CD4-positive, alpha-beta T cell treated with Interleukin-12 subunit alpha and Interleukin-12 subunit beta, for 1 hour (primary cell): Measurements from ENCODE around the gene ACLY.

ENCODE experiments used
- DNase-seq: peaks from one replicate; pipeline ENCODE4 v3.0.0-alpha.2; 2020

ACLY gene

DNA sequence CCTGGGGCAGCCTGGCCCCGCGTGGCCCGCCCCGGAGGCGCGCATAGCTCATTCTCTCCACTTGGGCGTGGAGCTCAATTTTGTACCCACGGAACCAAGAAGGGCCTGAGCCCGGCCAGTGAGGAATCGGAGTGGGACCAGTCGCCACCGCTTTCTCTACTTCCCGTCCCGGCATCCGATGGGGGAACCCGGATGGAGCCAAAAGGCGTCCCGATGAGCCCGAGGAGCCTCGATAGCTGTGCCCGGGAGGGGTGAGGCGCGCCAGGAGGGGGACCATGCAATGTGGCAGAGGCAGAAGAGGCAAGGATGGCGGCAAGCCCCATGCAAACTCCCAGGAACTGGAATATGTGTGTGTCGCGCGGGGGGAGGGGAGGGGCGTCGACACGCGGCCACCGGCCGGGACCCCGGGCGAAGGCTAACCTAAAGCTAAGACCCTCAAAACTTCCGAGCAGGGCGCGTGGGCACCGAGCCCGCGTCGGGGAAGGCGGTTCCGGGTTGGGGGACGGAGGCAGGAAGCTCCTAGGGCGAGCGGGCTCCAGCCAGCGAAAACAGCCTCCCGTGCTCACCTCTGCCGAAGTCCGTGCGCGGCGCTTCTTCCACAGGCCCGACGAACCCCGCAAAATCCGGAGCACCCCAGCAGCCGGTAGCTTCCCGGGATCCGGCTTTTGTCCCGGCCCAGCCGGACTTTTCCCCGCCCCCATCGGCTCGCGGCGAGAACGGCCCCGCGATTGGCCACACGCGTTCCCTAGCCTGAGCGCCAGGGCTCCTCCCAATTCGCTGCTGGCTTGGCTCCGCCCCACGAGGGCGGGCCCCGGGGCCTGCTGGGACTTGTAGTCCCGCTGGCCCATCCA, at the start of gene ACLY:
Gene ACLY (minus strand): TSS at position 638 of the 851 bp plus-strand sequence. CDS start 5,078 bp downstream, outside the sequence.
- DNase-seq = peak; percentile 96

- no peak for DNase-seq
Observed at GRCh38 chr17:41967921-41968578, 49.3 kb upstream of the ACLY start.

DNA sequence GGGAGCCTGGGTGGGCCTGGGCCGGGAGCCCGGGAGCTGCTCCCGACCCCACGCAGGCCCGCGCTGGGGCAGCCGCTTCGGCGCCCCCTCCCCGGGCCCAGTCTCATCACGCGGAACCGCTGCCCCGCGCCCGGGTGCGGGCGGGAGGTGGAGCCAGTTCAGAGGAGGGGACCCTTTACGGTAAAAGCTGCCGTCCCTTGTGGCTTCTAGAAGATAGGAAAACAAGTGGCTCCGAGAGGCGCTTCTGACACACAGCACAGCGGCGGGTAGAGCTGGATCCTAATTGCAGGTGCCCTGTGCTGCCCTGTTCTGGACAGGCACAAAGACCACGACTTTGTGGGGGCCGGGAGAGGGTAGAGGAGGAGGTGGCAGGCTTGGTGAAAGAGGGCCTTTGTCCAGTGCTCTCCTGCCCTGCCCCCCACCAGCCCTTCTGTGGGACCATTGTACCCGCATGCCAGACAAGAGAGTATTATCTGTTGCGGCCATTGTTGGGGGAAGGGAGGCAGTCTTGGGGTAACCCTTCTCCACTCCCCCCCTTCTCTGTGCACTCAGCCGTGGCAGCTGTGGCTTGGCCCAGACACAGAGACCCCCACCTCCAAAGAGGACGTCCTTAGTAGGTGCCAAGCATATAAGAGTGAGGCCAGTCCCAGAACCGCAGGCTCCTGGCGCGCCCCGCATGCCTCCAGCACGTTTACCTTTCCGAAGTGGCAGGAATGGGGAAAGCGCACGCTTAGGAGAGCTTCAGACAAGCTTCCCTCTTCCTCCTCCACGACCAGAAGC, 48.6 kb upstream of the ACLY start:
- DNase-seq = peak; percentile 41

DNA sequence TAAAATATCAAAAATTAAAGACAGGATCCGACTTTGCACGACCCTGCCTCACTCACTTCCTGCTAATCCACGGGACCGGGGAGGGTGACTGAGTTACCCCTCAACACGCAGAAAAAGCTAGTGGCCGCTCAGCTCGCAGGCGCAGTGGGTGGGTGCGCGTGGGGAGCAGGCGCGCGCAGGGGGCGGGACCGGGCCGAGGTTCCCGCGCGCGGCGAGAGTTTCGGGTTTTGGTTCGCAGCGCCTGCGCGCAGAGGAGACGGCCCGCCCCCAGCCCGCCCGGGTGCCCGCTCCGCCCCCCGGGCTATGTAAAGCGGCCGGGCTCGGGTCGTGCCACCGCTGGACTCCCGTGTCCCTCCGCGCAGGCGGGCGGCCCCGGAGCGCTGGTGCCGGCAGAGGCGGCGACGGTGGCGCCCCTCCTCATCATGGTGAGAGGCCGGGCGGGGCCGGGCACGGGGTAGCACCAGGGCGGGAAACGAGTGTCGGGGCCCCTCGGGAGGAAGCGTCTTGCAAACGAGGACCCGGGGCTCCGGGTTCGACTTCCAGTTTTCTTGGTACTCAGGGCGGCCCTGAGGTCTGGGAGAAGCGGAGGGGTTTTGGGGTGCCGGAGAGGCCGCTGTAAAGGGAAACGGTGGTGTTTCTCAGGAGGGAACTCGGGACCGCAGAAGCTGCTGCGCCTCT, 47.9 kb upstream of the ACLY start, which contains the start of gene CNP:
Gene CNP (plus strand): TSS at position 333 of the 678 bp plus-strand sequence. CDS start 90 bp downstream, at position 423.
- peak; percentile 93 for DNase-seq

DNA sequence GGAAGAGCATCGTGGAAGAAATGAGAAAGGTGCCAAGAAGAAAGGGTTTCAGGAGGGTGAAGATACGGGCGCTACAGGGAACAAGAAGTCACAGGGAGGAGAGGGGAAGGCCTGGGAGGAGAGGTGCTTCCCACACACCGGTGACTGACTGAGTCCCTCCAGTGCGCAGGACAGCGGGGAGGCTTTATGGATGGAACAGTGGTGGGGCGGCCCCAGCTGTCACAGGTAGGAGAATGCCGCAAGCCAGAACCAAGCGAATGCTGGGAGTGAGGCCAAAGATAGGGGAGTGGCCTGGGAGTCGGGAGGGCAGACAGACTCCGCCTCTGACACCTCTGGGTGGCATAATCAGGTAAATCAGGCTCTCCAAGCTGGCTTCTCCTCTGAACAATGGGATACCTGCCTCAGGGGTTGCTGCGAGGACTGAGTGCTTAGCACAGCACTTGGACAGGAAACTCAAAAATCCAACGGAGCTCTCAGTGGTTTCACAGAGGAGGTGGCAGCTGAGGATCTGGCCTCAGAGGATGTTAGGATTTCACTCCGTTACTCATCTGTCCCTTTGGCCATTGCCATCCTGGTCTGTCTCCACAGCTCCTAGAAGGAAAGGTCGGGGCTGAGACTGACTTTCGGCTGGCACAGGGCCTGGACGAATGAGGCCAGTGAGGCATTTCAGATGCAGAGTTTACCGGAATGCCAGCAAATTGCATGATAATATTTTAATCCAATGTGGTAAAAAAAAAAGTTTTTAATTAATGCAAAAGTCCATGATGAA, 47.1 kb upstream of the ACLY start:
- peak; percentile 78 for DNase-seq

- peak; percentile 76 for DNase-seq
Observed at GRCh38 chr17:41962768-41963434, 44.1 kb upstream of the ACLY start.

DNA sequence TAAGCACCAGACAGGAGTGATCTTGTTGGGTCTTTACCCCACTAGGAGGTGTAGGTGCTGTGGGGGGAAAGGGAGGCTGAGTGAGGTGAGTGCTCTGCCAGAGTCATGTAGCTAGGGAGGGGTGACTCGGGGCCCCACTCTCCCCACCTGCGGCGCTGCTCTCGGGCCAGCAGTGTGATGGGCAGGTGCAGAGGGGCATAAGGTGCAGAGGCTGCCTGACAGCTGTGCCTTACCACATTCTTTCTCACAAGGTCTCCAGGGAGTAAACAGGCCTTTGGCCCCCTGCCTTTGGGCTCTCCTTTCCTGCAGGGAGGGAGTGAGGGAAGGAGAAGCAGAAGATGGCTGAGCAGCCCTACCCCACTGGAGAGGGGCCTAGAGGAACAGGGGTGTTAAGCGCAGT, 43.4 kb upstream of the ACLY start:
- DNase-seq = no peak

DNA sequence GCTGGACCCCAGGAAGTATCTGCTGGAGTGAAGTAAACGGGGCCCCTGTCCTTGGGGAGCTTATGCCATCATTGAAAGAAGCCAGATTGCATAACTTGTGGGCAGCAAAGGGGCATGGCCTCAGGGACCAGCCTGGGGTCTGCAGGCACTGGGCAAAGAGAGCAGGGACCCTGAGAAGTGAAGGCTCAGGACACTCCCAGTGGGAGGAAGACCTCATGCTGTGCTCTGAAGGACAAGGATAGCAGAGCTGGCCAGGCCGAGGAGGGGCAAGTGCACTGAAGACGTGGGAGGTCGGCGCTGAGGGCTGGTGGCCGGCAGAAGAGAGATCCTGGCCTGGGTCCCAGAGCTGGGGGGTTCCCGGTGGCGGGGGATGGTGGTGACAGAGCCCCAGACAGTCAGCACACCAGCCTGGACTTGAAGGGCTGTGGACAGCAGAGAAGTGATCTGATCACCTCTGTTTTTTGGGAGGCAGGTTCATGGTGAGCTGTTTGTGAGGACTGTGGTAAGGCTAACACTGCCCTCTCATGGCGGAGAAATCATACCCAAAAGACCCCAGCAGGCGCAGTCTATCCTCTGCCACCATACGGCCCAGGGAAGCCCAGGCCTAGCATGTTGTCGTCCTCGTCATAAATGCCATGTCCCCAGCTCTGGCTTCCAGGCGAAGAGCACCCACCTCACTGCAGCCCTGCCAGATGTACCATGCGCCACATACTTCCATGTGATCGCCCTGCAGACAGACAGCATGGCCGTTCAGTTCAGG, 40.8 kb upstream of the ACLY start:
- DNase-seq = no peak

GRCh38 chr17:41959030-41959335, 40.2 kb upstream of the ACLY start:
- DNase-seq = no peak

DNA sequence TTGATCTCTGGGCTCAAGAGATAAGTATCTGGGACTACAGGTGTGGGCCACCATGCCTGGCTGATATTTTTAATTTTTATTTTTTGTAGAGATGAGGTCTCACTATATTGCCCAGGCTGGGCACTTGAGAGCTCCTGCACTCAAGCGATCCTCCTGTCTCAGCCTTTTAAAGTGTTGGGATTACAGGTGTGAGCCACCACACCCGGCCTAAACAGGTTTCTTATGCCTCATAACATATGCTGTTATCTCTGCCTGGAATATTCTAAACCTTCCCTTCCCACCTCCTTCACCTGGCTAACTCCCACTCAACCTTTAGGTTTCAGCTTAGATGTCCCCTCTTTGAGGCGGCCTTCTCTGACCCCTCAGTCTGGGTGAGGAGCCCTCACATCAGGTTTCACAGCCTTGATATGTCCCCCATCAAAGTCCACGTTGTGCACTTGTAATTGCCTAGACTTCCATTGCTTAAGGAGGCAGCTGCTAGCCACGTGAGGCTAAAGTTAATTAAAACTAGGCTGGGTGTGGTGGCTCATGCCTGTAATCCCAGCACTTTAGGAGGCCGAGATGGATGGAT, 39.2 kb upstream of the ACLY start:
- DNase-seq = no peak

- DNase-seq = no peak
Observed at GRCh38 chr17:41957031-41957868, 38.5 kb upstream of the ACLY start.

DNA sequence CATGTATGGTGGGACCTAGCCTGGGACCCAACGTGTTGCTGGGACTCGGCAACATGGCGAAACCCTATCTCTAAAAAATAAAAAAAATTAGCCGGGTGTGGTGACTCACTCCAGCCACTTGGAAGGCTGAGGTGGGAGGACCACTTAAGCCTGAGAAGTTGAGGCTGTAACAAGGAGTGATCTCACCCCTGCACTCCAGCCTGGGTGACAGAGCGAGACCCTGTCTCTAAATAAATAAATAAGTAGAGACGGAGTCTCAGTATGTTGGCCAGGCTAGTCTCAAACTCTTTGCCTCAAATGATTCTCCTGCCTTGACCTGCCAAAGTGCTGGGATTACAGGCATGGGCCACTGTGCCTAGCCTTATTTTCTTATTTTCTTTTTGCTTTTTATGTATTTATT, 37.8 kb upstream of the ACLY start:
- DNase-seq = no peak

GRCh38 chr17:41948762-41949460, 30.2 kb upstream of the ACLY start:
- DNase-seq = no peak

DNA sequence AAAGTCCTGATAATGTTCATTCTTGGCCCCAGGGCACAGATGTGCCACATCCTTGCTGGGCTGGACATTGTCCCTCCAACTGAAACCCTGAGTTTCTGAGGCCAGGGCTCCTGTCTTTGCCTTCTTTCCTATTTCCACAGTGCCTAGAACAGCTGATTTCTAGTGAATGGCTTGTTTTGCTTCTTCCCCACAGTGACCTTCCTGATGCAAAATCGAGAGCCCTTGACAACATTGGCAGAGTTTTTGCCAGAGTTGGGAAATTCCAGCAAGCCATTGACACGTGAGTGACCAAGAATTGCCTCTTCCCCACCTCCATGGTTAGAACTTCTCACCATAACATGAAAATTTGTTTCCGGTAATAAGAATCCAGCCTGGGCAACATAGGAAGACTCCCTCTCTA, 26.2 kb upstream of the ACLY start:
- DNase-seq = no peak

GRCh38 chr17:41943492-41943891, 24.7 kb upstream of the ACLY start:
- no peak for DNase-seq

- no peak for DNase-seq
Observed at GRCh38 chr17:41942626-41943373, 24.0 kb upstream of the ACLY start.

GRCh38 chr17:41941168-41941567, 22.4 kb upstream of the ACLY start:
- no peak for DNase-seq

GRCh38 chr17:41939693-41940090, 20.9 kb upstream of the ACLY start:
- DNase-seq = no peak
